Keratinocyte (primary cell): ENCODE data around the gene GLRX3.

Experiments
- CTCF ChIP-seq, 3 experiments: IDR thresholded peaks in 1 of 3; conservative IDR thresholded peaks in 1 of 3; optimal IDR thresholded peaks in 1 of 3; 2 replicates in 2 of 3; 3 replicates in 1 of 3; pipeline versions ENCODE3 to v1.5.1; 2011; ENCODE audit warnings: low read length in 3 of 3, mild to moderate bottlenecking in 3 of 3, moderate library complexity in 2 of 3, control low read depth in 1 of 3, inconsistent platforms in 1 of 3; ENCODE audit not compliant: insufficient read depth in 2 of 3; ENCODE audit errors: extremely low read depth in 1 of 3
- EZH2 ChIP-seq: IDR thresholded peaks from one replicate; pipeline ENCODE4 v1.6.1; 2012; ENCODE audit warnings: inconsistent platforms, mild to moderate bottlenecking, low read length, moderate library complexity

DNA sequence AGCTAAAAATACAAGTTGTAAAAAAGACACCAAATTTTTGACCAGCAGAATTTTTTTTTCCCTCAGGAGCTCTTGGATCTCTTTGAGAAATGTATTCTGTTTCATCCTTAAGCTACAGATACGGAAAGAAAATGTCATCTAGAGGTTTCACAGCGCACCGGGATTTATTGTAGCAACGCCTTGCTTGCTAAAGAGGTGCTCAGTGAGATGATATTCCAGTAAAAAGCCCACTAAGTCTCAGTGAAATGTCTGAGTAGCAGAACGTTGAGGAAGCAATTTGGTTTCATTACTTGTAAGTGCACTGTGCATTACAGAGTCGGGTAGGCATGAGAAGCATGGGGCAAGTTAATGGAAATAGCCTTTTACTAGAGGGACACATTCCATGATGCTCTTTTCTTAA lies 62.5 kb downstream of the GLRX3 start:
- TF ChIP-seq CTCF (optimal IDR thresholded peaks at IDR 0.05 in 1 of 3, IDR thresholded peaks at IDR 0.05 in 1 of 3, conservative IDR thresholded peaks at IDR 0.05 in 1 of 3; ENCODE audit: extremely low read depth in 1 of 3, insufficient read depth in 2 of 3, low read length in 3 of 3) (no peak), EZH2 (no peak)
